Fibroblast of pulmonary artery (primary cell): ENCODE measurements around the gene CHD1.

Experiments
- DNase-seq: peaks from one replicate; pipeline ENCODE4 v3.0.0-alpha.2; 2010; ENCODE audit warnings: low read depth
- H3K4me3 ChIP-seq: replicated peaks from 2 replicates; pipeline ENCODE4 v1.5.1; 2011; ENCODE audit warnings: low read depth, mild to moderate bottlenecking, control low read depth, low read length, moderate library complexity
- CTCF ChIP-seq: IDR thresholded peaks from 2 replicates; pipeline ENCODE4 v1.5.1; 2011; ENCODE audit warnings: mild to moderate bottlenecking, control low read depth, low read length, inconsistent platforms; ENCODE audit errors: missing control alignments

The CHD1 gene

DNA sequence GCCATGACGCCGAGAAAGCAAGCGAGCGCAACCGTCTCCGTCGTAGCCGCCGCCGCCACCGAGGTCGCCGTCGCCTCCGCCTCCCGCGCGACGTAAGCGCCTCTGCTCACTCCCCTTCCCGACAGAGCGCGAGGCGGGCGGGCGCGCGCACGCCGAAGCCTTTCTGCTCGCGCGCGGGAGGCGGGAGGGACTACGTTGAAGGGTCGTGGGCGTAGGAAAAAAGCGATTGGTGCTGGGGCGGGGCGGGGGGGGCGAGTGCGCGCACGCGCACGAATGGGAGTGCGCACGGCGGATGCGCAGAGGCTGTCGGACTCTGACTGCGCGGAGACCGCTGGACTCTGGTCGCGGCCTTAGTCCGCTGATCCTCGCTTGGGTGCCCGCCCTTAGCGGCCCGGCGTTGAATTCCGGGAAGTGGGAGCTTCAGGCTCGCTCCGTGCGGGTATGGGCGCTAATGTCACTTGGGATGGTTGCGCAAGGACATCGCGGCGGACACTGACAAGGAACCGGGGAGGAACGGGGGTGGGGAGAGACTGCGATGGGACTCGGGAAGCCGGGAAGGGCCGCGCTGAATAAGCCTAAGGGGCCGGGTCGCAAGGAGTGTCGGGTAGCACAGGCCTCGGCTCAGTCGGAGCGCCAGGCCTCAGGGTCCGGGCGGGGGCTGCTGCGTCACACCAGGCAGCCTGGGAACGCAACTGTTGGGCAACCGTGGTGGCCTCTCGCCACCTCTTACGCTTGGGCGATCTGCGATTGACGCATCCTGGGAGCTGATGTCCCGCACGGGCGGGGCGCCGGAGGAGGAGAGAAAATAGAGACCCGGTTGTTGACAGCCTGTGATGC is at the start of gene CHD1:
Gene CHD1, minus strand, starts transcription at position 135 of the 837 bp plus-strand sequence. CDS start 2,621 bp downstream, outside the sequence.
- no peak for TF ChIP-seq CTCF
- peak within 1 kb of the TSS; percentile 93 for H3K4me3 ChIP-seq
- peak; percentile 98 for DNase-seq

GRCh38 chr5:98978528-98978927 is 49.7 kb upstream of the CHD1 start:
- DNase-seq: no peak
- H3K4me3 ChIP-seq: no peak overlapping the region
- no peak for TF ChIP-seq CTCF

GRCh38 chr5:98977723-98978122 is 48.9 kb upstream of the CHD1 start:
- no peak overlapping the region for H3K4me3 ChIP-seq
- no peak for TF ChIP-seq CTCF
- no peak for DNase-seq

GRCh38 chr5:98975682-98976407 is 47.0 kb upstream of the CHD1 start:
- no peak for TF ChIP-seq CTCF
- no peak overlapping the region for H3K4me3 ChIP-seq
- DNase-seq: no peak

DNA sequence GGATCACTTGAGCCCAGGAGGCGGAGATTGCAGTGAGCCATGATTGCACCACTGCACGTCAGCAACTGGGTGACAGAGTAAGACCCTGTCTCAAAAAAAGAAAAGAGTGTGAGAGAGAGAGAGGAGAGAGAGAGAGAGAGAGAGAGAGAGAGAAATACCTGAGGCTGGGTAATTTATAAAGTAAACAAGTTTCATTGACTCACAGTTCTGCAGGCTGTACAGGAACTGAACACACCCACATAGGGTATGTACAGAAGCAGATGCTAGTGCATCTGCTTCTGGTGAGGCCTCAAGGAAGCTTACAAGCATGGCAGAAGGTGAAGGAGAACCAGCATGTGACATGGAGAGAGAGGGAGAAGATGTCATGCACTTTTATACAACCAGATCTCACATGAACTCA is 46.4 kb upstream of the CHD1 start:
- no peak for DNase-seq
- TF ChIP-seq CTCF: no peak
- H3K4me3 ChIP-seq: no peak overlapping the region

DNA sequence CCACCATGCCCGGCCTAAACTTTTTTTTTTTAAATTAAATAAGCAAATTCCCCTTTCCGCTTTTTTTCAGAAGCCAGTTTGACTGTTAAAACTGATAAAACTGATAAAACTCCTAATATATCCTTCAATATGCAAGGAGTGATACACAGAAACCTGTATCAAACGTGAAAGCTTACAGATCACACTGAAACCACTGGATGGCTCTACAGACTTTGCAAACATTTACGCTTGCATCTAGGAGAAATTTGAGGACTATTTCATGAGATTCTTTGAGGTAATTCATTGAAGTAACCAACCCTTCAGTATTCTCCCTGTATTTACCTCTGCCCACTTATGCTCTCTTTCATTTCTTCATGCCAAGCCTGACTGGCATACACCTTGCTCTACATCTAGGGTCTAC is 40.6 kb upstream of the CHD1 start:
- TF ChIP-seq CTCF: no peak
- H3K4me3 ChIP-seq: no peak overlapping the region
- DNase-seq: no peak
